Measurements from ENCODE around the gene CRISP2. TPM values are rescaled to one million over a fixed set of nuclear protein-coding genes. Genes with fewer than 3 reads are reported as not detected.
A peak's percentile ranks its signal among the peaks of the same experiment; 100 is the strongest.

CRISP2 gene
- total and polyA plus RNA-seq, 9 of the 15 experiments (the other 6 are each of a cell fraction or from before 2014, with no cell fraction given): not detected

DNA sequence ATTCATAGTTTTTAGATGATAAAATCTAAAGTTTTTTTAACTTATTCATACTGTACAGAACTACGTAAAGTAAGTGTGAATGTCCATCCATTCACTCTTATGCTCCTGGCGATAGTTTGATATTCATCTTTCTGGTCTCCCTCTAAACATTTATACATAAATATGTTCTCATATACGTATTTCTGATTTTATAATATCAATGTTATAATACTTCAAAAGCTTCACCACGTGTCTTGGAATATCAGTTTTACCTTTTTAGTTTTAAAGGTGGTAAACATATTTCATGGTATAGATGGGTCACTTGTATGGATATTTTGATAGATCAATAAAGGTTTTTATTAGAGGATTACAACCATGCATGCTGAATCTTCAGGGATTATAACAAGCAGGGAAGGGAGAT lies 66.4 kb downstream of the CRISP2 start:
- intact Hi-C loops (cut with micrococcal nuclease) (loop anchor here (1.0 to 5.0 kb wide), 4 partner anchors 11 to 135 kb away; partner anchors contain the start of gene RHAG), in situ Hi-C loops (cut with MboI) (no loop called here)
- peak; percentile 34 for ATAC-seq
- Histone ChIP-seq H3K4me3 (no peak overlapping the region), H3K27ac (ENCODE audit: extremely low read depth, low read depth, low read length) (peak overlapping the region; percentile 79), H3K79me2 (ENCODE audit: control insufficient read depth, insufficient read depth, low read length) (no peaks in the 10 kb centered on the region), H3K27me3 (ENCODE audit: control insufficient read depth in 2 of 2, insufficient read depth in 2 of 2, low read length in 2 of 2) (no peaks in the 10 kb centered on the region), H3K4me2 (ENCODE audit: insufficient read depth, low read length) (peak overlapping the region; percentile 16), H4K20me1 (replicated peaks; ENCODE audit: control insufficient read depth, insufficient read depth, low read length) (no peaks in the 10 kb centered on the region), H3K9me1 (ENCODE audit: control insufficient read depth, insufficient read depth, low read length) (no peaks in the 10 kb centered on the region), H2AFZ (ENCODE audit: low read depth, low read length) (peak overlapping the region; percentile 81), H3K9me3 (replicated peaks; ENCODE audit: control insufficient read depth, insufficient read depth, low read depth, low read length) (peaks cover 8% of the 10 kb centered on the region; the same call in 1 of the 2 replicates), H3K4me1 (replicated peaks in 1 of 2; ENCODE audit: control insufficient read depth in 2 of 2, insufficient read depth in 2 of 2, low read length in 2 of 2) (peaks cover 3 to 29% of the 10 kb centered on the region in 2 experiments; a peak in 3 of 5 replicates), H3K36me3 (ENCODE audit: control insufficient read depth, insufficient read depth, low read length) (peaks cover 2% of the 10 kb centered on the region; the same call in 2 of the 3 replicates), H3K9ac (ENCODE audit: insufficient read depth in 1 of 2, low read depth in 2 of 2, low read length in 2 of 2) (peak overlapping the region in 1 of 2 experiments; percentile 62; a peak in 2 of 4 replicates)
- WGBS (ENCODE audit: insufficient coverage, low coverage, missing lambda C conversion rate): 7% methylated on average over 4 of the region's 4 CpGs
- BruUV-seq (replicated peaks): no TSS peak
- DNase-seq (ENCODE audit: extremely low read depth in 1 of 4, low spot score in 3 of 4): no peak
- CTCF ChIA-PET (ENCODE audit: low intra/inter-chr PET ratio): no interaction called here
- no peak for FAIRE-seq
- POLR2A ChIA-PET: interaction anchor here (0.6 to 3.1 kb wide), 5 partner anchors 10 to 52 kb away, joined by 3 to 29 read pairs (median 3); partner anchors contain the start of gene RHAG
- TF ChIP-seq, protein P1, sequence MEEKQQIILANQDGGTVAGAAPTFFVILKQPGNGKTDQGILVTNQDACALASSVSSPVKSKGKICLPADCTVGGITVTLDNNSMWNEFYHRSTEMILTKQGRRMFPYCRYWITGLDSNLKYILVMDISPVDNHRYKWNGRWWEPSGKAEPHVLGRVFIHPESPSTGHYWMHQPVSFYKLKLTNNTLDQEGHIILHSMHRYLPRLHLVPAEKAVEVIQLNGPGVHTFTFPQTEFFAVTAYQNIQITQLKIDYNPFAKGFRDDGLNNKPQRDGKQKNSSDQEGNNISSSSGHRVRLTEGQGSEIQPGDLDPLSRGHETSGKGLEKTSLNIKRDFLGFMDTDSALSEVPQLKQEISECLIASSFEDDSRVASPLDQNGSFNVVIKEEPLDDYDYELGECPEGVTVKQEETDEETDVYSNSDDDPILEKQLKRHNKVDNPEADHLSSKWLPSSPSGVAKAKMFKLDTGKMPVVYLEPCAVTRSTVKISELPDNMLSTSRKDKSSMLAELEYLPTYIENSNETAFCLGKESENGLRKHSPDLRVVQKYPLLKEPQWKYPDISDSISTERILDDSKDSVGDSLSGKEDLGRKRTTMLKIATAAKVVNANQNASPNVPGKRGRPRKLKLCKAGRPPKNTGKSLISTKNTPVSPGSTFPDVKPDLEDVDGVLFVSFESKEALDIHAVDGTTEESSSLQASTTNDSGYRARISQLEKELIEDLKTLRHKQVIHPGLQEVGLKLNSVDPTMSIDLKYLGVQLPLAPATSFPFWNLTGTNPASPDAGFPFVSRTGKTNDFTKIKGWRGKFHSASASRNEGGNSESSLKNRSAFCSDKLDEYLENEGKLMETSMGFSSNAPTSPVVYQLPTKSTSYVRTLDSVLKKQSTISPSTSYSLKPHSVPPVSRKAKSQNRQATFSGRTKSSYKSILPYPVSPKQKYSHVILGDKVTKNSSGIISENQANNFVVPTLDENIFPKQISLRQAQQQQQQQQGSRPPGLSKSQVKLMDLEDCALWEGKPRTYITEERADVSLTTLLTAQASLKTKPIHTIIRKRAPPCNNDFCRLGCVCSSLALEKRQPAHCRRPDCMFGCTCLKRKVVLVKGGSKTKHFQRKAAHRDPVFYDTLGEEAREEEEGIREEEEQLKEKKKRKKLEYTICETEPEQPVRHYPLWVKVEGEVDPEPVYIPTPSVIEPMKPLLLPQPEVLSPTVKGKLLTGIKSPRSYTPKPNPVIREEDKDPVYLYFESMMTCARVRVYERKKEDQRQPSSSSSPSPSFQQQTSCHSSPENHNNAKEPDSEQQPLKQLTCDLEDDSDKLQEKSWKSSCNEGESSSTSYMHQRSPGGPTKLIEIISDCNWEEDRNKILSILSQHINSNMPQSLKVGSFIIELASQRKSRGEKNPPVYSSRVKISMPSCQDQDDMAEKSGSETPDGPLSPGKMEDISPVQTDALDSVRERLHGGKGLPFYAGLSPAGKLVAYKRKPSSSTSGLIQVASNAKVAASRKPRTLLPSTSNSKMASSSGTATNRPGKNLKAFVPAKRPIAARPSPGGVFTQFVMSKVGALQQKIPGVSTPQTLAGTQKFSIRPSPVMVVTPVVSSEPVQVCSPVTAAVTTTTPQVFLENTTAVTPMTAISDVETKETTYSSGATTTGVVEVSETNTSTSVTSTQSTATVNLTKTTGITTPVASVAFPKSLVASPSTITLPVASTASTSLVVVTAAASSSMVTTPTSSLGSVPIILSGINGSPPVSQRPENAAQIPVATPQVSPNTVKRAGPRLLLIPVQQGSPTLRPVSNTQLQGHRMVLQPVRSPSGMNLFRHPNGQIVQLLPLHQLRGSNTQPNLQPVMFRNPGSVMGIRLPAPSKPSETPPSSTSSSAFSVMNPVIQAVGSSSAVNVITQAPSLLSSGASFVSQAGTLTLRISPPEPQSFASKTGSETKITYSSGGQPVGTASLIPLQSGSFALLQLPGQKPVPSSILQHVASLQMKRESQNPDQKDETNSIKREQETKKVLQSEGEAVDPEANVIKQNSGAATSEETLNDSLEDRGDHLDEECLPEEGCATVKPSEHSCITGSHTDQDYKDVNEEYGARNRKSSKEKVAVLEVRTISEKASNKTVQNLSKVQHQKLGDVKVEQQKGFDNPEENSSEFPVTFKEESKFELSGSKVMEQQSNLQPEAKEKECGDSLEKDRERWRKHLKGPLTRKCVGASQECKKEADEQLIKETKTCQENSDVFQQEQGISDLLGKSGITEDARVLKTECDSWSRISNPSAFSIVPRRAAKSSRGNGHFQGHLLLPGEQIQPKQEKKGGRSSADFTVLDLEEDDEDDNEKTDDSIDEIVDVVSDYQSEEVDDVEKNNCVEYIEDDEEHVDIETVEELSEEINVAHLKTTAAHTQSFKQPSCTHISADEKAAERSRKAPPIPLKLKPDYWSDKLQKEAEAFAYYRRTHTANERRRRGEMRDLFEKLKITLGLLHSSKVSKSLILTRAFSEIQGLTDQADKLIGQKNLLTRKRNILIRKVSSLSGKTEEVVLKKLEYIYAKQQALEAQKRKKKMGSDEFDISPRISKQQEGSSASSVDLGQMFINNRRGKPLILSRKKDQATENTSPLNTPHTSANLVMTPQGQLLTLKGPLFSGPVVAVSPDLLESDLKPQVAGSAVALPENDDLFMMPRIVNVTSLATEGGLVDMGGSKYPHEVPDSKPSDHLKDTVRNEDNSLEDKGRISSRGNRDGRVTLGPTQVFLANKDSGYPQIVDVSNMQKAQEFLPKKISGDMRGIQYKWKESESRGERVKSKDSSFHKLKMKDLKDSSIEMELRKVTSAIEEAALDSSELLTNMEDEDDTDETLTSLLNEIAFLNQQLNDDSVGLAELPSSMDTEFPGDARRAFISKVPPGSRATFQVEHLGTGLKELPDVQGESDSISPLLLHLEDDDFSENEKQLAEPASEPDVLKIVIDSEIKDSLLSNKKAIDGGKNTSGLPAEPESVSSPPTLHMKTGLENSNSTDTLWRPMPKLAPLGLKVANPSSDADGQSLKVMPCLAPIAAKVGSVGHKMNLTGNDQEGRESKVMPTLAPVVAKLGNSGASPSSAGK (IDR thresholded peaks at IDR 0.05): peak; percentile 71
